Ishikawa (cell line): ENCODE measurements around the gene RNH1.

Experiments used
- CEBPB ChIP-seq: IDR thresholded peaks from 2 replicates; pipeline ENCODE4 v1.6.1; 2012
- CREB1 ChIP-seq: IDR thresholded peaks from 2 replicates; pipeline ENCODE4 v1.6.1; 2012; ENCODE audit warnings: low read depth
- EGR1 ChIP-seq: IDR thresholded peaks from 2 replicates; pipeline ENCODE4 v1.6.1; 2012
- EP300 ChIP-seq: IDR thresholded peaks from 2 replicates; pipeline ENCODE4 v1.6.1; 2012; ENCODE audit warnings: borderline replicate concordance
- FOXM1 ChIP-seq: IDR thresholded peaks from 2 replicates; pipeline ENCODE4 v1.6.1; 2012; ENCODE audit warnings: low read depth, borderline replicate concordance
- MAX ChIP-seq: IDR thresholded peaks from 2 replicates; pipeline ENCODE4 v1.6.1; 2012
- NFIC ChIP-seq: IDR thresholded peaks from 2 replicates; pipeline ENCODE4 v1.6.1; 2012
- RAD21 ChIP-seq: IDR thresholded peaks from 2 replicates; pipeline ENCODE4 v1.6.1; 2012; ENCODE audit warnings: low read depth
- TAF1 ChIP-seq: IDR thresholded peaks from 2 replicates; pipeline ENCODE4 v1.6.1; 2012; ENCODE audit warnings: low read depth, mild to moderate bottlenecking
- TEAD4 ChIP-seq: IDR thresholded peaks from 2 replicates; pipeline ENCODE4 v1.6.1; 2012
- USF1 ChIP-seq: IDR thresholded peaks from 2 replicates; pipeline ENCODE4 v1.6.1; 2012
- ZBTB7A ChIP-seq: IDR thresholded peaks from 2 replicates; pipeline ENCODE4 v1.6.1; 2012; ENCODE audit warnings: low read depth
- TF ChIP-seq, protein P1 (sequence below): IDR thresholded peaks from 2 replicates; pipeline ENCODE4 v1.6.1; 2012; ENCODE audit warnings: low read depth, mild to moderate bottlenecking

DNA sequence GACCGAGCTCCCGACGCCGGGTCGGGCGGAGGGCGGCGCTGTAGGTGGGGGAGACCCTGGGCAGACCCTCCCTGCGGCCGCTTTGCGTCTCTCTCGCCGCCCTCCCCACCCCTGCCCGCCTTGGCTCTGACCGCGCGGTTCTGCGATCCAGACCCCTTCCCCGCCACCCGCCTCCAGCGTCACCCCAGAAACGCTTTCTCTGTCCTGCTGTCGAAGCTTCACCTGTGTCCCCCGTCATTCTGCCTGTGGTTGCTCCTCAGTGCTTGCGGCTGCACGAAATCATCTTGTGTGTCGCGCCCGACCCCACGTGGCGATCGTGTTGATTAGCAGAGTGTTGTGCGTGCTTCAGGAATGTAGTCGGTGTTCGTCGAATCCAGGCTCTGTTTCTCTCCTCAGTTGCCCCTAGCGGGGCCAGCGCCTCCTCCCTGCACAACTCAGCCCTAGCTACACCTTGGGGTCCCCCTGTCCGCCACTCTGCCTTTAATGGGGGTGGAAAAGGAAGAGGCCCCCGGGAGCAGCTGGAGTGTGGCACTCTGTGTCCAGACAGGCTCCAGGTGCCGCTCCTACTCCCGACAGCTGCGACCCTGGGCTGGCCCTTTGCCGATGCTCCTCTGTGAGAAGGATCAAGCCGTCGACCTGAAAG lies 56.1 kb downstream of the RNH1 start:
- TF ChIP-seq RAD21 (peak; percentile 56), TAF1 (no peak), NFIC (no peak), ZBTB7A (no peak), EGR1 (no peak), EP300 (no peak), FOXM1 (no peak), CREB1 (no peak), CEBPB (no peak), MAX (peak; percentile 84), USF1 (no peak), TEAD4 (0 out of 2 replicates have a peak, but pooled peaks have one; percentile 5)
- TF ChIP-seq, protein P1, sequence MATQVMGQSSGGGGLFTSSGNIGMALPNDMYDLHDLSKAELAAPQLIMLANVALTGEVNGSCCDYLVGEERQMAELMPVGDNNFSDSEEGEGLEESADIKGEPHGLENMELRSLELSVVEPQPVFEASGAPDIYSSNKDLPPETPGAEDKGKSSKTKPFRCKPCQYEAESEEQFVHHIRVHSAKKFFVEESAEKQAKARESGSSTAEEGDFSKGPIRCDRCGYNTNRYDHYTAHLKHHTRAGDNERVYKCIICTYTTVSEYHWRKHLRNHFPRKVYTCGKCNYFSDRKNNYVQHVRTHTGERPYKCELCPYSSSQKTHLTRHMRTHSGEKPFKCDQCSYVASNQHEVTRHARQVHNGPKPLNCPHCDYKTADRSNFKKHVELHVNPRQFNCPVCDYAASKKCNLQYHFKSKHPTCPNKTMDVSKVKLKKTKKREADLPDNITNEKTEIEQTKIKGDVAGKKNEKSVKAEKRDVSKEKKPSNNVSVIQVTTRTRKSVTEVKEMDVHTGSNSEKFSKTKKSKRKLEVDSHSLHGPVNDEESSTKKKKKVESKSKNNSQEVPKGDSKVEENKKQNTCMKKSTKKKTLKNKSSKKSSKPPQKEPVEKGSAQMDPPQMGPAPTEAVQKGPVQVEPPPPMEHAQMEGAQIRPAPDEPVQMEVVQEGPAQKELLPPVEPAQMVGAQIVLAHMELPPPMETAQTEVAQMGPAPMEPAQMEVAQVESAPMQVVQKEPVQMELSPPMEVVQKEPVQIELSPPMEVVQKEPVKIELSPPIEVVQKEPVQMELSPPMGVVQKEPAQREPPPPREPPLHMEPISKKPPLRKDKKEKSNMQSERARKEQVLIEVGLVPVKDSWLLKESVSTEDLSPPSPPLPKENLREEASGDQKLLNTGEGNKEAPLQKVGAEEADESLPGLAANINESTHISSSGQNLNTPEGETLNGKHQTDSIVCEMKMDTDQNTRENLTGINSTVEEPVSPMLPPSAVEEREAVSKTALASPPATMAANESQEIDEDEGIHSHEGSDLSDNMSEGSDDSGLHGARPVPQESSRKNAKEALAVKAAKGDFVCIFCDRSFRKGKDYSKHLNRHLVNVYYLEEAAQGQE: no peak
